ENCODE results near the gene ZDHHC13. TPM values are rescaled to one million over a fixed set of nuclear protein-coding genes. Genes with fewer than 3 reads are reported as not detected.

The ZDHHC13 gene
- total and polyA plus RNA-seq, 9 of the 15 experiments (the other 6 are each of a cell fraction or from before 2014, with no cell fraction given), result 4.7 to 18.6 (median 10.0) TPM

- no peak overlapping the region for H3K27ac ChIP-seq (ENCODE audit: extremely low read depth, low read depth, low read length)
These were observed 101.2 kb downstream of the ZDHHC13 start for GRCh38 chr11:19218216-19218615.

More at GRCh38 chr11:19218216-19218615, 101.2 kb downstream of the ZDHHC13 start:
- Histone ChIP-seq H4K20me1 (replicated peaks; ENCODE audit: control insufficient read depth, insufficient read depth, low read length) (no peaks in the 10 kb centered on the region), H3K9me3 (replicated peaks; ENCODE audit: control insufficient read depth, insufficient read depth, low read depth, low read length) (no peaks in the 10 kb centered on the region), H3K79me2 (ENCODE audit: control insufficient read depth, insufficient read depth, low read length) (no peaks in the 10 kb centered on the region), H3K27me3 (ENCODE audit: control insufficient read depth in 2 of 2, insufficient read depth in 2 of 2, low read length in 2 of 2) (peaks cover 23 to 24% of the 10 kb centered on the region in 2 experiments), H3K9ac (ENCODE audit: insufficient read depth in 1 of 2, low read depth in 2 of 2, low read length in 2 of 2) (no peak overlapping the region), H2AFZ (ENCODE audit: low read depth, low read length) (no peak overlapping the region), H3K9me1 (ENCODE audit: control insufficient read depth, insufficient read depth, low read length) (no peaks in the 10 kb centered on the region), H3K4me3 (no peak overlapping the region), H3K36me3 (ENCODE audit: control insufficient read depth, insufficient read depth, low read length) (no peaks in the 10 kb centered on the region; the same call in 1 of the 3 replicates), H3K4me1 (replicated peaks in 1 of 2; ENCODE audit: control insufficient read depth in 2 of 2, insufficient read depth in 2 of 2, low read length in 2 of 2) (peaks cover 0 to 4% of the 10 kb centered on the region in 2 experiments; a peak in 3 of 5 replicates), H3K4me2 (ENCODE audit: insufficient read depth, low read length) (no peak overlapping the region)
- TF ChIP-seq NFE2L1 (tag; IDR thresholded peaks at IDR 0.05; ENCODE audit: borderline replicate concordance, low read depth) (no peak), FIP1L1 (IDR thresholded peaks at IDR 0.05; ENCODE audit: low read depth, low read length, poor library complexity, severe bottlenecking) (no peak), ZNF165 (CRISPR knock-in tag; IDR thresholded peaks at IDR 0.05; ENCODE audit: borderline replicate concordance) (no peak), SMARCC2 (IDR thresholded peaks at IDR 0.05; ENCODE audit: low read depth) (no peak)
- TF ChIP-seq, protein P1, sequence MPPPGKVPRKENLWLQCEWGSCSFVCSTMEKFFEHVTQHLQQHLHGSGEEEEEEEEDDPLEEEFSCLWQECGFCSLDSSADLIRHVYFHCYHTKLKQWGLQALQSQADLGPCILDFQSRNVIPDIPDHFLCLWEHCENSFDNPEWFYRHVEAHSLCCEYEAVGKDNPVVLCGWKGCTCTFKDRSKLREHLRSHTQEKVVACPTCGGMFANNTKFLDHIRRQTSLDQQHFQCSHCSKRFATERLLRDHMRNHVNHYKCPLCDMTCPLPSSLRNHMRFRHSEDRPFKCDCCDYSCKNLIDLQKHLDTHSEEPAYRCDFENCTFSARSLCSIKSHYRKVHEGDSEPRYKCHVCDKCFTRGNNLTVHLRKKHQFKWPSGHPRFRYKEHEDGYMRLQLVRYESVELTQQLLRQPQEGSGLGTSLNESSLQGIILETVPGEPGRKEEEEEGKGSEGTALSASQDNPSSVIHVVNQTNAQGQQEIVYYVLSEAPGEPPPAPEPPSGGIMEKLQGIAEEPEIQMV (tag; conservative IDR thresholded peaks at IDR 0.05; ENCODE audit: low read depth), result no peak
- intact Hi-C loops (cut with micrococcal nuclease), result loop anchor here (10.0 kb wide), 1 partner anchor 143 kb away; no protein-coding TSS in a partner anchor
- no peak for FAIRE-seq
- ChIA-PET CTCF (ENCODE audit: low intra/inter-chr PET ratio) (no interaction called here), POLR2A (interaction anchor here (0.8 to 1.4 kb wide), 4 partner anchors 8 to 20 kb away, joined by 3 read pairs; no protein-coding TSS in a partner anchor)
- in situ Hi-C loops (cut with MboI), result no loop called here
- DNase-seq (ENCODE audit: extremely low read depth in 1 of 4, low spot score in 3 of 4), result no peak
- WGBS (ENCODE audit: insufficient coverage, low coverage, missing lambda C conversion rate), result 0% methylated on average over 3 of the region's 3 CpGs
- ATAC-seq, result no peak
- no TSS peak for BruUV-seq (replicated peaks)

Measured in K562 (cell line).